NT2/D1 (cell line): Measurements from ENCODE around the gene RBMS2.

Experiments
- YY1 ChIP-seq: IDR thresholded peaks from 2 replicates; pipeline ENCODE4 v1.6.1; 2011; ENCODE audit not compliant: insufficient read length, insufficient read depth
- ZNF274 ChIP-seq: IDR thresholded peaks from 2 replicates; pipeline ENCODE4 v1.6.1; 2011; ENCODE audit warnings: mild to moderate bottlenecking, low read depth, low read length

DNA sequence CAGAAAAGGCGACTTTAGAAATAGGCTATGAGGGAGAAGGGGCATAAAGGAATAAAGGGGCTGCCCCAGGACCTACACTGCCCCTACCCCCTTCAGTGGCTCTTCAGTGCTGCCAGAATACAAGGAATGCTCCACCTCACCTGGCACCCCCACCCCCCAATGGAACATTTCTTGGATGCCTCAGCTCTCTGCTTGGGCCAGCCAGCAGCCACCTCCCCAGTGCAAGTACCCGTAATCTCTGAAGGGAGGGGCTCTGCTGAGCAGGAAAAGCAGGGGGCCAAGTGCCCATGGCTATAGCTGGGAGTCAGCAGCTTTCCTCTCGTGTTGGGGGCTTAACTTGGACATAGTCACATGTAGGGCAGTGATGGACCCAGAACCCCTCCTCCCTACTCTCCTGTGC, 75.2 kb downstream of the RBMS2 start:
- TF ChIP-seq ZNF274 (no peak), YY1 (no peak)
